Keratinocyte (primary cell): Measurements from ENCODE around the gene SESN3.
"Not testable (repeated sequence)": the region's sequence is repeated elsewhere in the genome, so short reads cannot be mapped to it uniquely, and the experiment has no call there.

Experiments
- EZH2 ChIP-seq: IDR thresholded peaks from one replicate; pipeline ENCODE4 v1.6.1; 2012; ENCODE audit warnings: inconsistent platforms, mild to moderate bottlenecking, low read length, moderate library complexity
- TF ChIP-seq, protein P1 (sequence below), 3 experiments: IDR thresholded peaks in 1 of 3; conservative IDR thresholded peaks in 1 of 3; optimal IDR thresholded peaks in 1 of 3; 2 replicates in 2 of 3; 3 replicates in 1 of 3; pipeline versions ENCODE3 to v1.5.1; 2011; ENCODE audit warnings: low read length in 3 of 3, mild to moderate bottlenecking in 3 of 3, moderate library complexity in 2 of 3, control low read depth in 1 of 3, inconsistent platforms in 1 of 3; ENCODE audit not compliant: insufficient read depth in 2 of 3; ENCODE audit errors: extremely low read depth in 1 of 3

DNA sequence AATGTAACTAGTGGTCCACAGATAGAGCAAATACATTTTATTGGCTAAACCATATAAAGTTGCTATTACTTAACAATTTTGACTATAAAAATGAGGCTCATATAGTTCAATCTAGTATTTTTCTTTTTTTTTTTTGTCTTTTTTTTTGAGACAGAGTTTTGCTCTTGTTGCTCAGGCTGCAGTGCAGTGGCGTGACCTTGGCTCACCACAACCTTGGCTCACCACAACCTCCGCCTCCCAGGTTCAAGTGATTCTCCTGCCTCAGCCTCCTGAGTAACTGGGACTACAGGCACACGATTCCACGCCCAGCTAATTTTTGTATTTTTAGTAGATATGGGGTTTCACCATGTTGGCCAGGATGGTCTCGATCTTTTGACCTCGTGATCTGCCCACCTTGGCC is 3.9 kb downstream of the SESN3 start:
- TF ChIP-seq, protein P1, sequence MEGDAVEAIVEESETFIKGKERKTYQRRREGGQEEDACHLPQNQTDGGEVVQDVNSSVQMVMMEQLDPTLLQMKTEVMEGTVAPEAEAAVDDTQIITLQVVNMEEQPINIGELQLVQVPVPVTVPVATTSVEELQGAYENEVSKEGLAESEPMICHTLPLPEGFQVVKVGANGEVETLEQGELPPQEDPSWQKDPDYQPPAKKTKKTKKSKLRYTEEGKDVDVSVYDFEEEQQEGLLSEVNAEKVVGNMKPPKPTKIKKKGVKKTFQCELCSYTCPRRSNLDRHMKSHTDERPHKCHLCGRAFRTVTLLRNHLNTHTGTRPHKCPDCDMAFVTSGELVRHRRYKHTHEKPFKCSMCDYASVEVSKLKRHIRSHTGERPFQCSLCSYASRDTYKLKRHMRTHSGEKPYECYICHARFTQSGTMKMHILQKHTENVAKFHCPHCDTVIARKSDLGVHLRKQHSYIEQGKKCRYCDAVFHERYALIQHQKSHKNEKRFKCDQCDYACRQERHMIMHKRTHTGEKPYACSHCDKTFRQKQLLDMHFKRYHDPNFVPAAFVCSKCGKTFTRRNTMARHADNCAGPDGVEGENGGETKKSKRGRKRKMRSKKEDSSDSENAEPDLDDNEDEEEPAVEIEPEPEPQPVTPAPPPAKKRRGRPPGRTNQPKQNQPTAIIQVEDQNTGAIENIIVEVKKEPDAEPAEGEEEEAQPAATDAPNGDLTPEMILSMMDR (optimal IDR thresholded peaks at IDR 0.05 in 1 of 3, IDR thresholded peaks at IDR 0.05 in 1 of 3, conservative IDR thresholded peaks at IDR 0.05 in 1 of 3; ENCODE audit: extremely low read depth in 1 of 3, insufficient read depth in 2 of 3, low read length in 3 of 3) = not testable (repeated sequence)
- not testable (repeated sequence) for TF ChIP-seq EZH2
